Subcutaneous adipose tissue (tissue), 4 donors: ENCODE data around the gene FNBP1. TPM values are rescaled to one million over a fixed set of nuclear protein-coding genes. Genes with fewer than 3 reads are reported as not detected.

ENCODE experiments used
- CTCF ChIP-seq: fragments of 450-650 bp; IDR thresholded peaks from one replicate; pipeline ENCODE4 v1.5.1; 2016; ENCODE audit warnings: low read depth, mild to moderate bottlenecking, control low read depth, antibody characterized with exemption, moderate library complexity
- total RNA-seq, 4 donors: library from RNA; depleted of rRNA; stranded (reverse); fragments of >200 nt; gene quantifications; one replicate each; pipeline ENCODE4 v1.1.0, GENCODE V29; 2016

FNBP1 gene
- total RNA-seq, 4 donors from 2014 or later: 34.1 to 68.6 (median 50.7) TPM

GRCh38 chr9:129981180-129981907 is 61.6 kb downstream of the FNBP1 start:
- TF ChIP-seq CTCF: no peak

GRCh38 chr9:129979071-129979745 is 63.8 kb downstream of the FNBP1 start:
- TF ChIP-seq CTCF: no peak

GRCh38 chr9:129972816-129973215 is 70.2 kb downstream of the FNBP1 start:
- no peak for TF ChIP-seq CTCF

- TF ChIP-seq CTCF: no peak
Measured at GRCh38 chr9:129968690-129969485, 74.1 kb downstream of the FNBP1 start.

- TF ChIP-seq CTCF: no peak
Measured at GRCh38 chr9:129964901-129965734, 77.9 kb downstream of the FNBP1 start.

- TF ChIP-seq CTCF: no peak
Measured at GRCh38 chr9:129962889-129963703, 79.9 kb downstream of the FNBP1 start.
